ENCODE results near the gene ANKRD33. TPM values are rescaled to one million over a fixed set of nuclear protein-coding genes. Genes with fewer than 3 reads are reported as not detected.

ANKRD33 gene
- total RNA-seq, 6 experiments from 2014 or later: not detected

DNA sequence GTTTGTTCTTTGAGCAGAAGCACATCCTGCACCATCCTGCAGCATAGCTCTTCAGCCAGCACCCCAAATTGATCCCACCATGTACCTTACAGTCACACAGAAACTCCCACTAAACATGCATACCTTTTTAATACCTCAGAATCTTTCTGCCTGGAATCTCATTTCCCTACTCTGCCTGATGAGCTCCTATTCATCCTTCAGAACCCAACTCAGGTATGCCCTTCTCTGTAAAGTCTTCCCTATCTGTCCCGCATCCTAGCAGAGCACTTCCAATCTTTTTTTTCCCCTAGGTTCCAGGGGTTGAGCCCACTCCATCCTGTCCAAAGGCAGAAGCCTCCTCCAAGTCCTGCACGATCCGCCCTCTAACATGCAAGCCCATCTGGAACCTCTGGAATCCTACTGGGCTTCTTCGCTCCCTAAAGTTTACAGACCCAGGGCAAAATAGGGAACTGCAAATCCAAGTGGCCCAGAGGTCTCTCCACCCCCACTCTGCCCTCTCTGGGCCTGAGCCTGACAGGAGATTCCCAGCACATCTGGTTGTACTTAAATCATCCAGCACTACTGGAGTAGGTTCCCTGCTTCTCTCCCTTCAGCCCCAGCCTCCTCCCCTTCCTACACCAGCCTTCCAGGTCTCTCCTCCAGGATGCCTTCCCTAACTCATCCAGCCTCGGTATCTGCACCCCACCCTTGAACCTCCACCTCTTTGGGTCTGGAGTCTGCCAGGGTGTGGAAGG is 35.3 kb upstream of the ANKRD33 start:
- Mint-ChIP-seq H3K9me3 (no peaks in the 10 kb centered on the region), H3K27me3 (ENCODE audit: insufficient read depth) (peaks cover 9% of the 10 kb centered on the region), H3K4me3 (no peak overlapping the region), H3K4me1 (ENCODE audit: low read depth) (peaks cover 11% of the 10 kb centered on the region), H3K36me3 (ENCODE audit: low read depth) (no peaks in the 10 kb centered on the region), H3K27ac (no peak overlapping the region)
- DNase-seq: no peak
- TF ChIP-seq, protein P1, sequence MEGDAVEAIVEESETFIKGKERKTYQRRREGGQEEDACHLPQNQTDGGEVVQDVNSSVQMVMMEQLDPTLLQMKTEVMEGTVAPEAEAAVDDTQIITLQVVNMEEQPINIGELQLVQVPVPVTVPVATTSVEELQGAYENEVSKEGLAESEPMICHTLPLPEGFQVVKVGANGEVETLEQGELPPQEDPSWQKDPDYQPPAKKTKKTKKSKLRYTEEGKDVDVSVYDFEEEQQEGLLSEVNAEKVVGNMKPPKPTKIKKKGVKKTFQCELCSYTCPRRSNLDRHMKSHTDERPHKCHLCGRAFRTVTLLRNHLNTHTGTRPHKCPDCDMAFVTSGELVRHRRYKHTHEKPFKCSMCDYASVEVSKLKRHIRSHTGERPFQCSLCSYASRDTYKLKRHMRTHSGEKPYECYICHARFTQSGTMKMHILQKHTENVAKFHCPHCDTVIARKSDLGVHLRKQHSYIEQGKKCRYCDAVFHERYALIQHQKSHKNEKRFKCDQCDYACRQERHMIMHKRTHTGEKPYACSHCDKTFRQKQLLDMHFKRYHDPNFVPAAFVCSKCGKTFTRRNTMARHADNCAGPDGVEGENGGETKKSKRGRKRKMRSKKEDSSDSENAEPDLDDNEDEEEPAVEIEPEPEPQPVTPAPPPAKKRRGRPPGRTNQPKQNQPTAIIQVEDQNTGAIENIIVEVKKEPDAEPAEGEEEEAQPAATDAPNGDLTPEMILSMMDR (IDR thresholded peaks at IDR 0.05): no peak

DNA sequence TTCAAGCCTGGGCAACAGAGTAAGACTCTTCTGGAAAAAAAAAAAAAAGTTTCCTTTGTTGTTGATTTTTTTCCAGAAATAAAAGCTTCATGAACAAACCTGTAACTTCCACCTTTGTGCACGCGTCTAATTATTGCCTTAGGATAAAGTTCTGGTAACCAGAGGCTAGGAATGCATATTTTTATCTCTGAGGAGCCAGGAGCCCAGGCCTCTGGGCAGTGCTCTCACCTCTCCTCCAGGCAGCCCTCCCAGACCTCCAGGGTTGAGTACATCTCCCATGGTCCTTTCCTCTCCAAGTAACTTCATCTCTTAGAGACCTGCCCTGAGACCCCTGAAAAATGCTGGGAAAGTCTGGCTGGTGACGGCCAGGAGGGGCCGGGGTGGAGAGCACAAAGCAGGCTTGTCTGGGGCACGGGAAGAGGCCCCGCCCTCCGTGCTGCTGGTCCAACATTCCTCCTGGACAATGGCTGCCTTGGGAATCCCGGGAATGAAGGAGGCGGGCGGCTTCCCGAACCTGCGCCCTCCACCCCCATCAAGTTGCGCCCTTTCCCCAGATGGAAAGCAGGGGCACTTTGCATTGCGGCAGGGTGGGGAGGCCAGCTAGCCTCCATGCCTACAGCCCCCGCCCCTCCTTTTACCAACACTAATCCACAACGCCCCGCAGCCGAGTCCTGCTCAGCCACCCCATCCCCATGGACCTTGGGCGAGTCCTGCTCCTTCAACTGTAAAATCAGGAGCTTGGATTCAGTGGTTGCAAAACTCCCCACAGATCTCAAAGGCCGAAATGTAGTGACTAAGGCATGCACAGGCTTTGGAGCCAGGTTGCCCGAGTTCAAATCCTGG is 32.1 kb upstream of the ANKRD33 start:
- H3K27me3 Mint-ChIP-seq (ENCODE audit: insufficient read depth): peaks cover 2% of the 10 kb centered on the region
- no peaks in the 10 kb centered on the region for H3K9me3 Mint-ChIP-seq
- H3K36me3 Mint-ChIP-seq (ENCODE audit: low read depth): no peaks in the 10 kb centered on the region
- DNase-seq: no peak
- TF ChIP-seq, protein P1 (IDR thresholded peaks at IDR 0.05): no peak
- H3K4me3 Mint-ChIP-seq: peak overlapping the region; percentile 76
- peaks cover 11% of the 10 kb centered on the region for H3K4me1 Mint-ChIP-seq (ENCODE audit: low read depth)
- H3K27ac Mint-ChIP-seq: peak overlapping the region; percentile 29; the same call in 1 of the 2 replicates

DNA sequence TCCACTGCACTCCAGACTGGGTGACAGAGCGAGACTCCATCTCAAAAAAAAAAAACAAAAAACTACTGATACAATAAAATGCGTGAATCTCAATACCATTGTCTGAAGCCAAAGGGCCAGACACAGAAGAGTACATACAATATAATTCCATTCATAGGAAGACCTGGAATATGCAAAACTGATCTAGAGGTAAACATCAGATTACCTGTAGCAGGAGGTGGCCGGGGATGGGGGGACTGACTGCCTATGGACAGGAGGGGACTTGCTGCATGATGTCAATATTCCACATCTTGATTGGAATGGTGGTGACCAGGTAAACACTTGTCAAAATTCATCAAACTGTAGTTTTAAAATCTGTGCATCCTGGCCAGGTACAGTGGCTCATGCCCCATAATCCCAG is 26.9 kb upstream of the ANKRD33 start:
- peaks cover 21% of the 10 kb centered on the region for H3K27me3 Mint-ChIP-seq (ENCODE audit: insufficient read depth)
- H3K4me3 Mint-ChIP-seq: no peak overlapping the region
- H3K4me1 Mint-ChIP-seq (ENCODE audit: low read depth): peaks cover 6% of the 10 kb centered on the region
- H3K27ac Mint-ChIP-seq: no peak overlapping the region
- no peak for DNase-seq
- TF ChIP-seq, protein P1 (IDR thresholded peaks at IDR 0.05): no peak
- no peaks in the 10 kb centered on the region for H3K9me3 Mint-ChIP-seq
- no peaks in the 10 kb centered on the region for H3K36me3 Mint-ChIP-seq (ENCODE audit: low read depth)

DNA sequence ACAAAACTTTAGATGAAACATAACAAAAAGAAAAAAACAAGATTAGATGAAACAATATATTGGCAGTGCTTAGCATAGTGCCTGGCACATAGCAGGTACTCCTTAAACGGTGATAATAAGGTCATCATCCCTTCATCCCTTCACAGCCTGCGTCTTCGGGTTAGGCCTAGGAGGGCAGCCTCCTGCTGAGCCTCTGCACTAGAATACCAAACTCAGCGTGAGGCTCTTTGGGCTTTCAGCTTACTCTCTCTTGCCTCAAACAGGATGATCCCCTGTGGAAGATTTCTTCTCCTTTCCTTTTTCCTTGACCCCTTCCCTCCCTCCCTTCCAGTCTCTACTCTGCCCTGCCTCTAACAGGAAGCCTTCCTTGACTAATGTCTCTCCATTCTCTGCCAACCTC is 25.0 kb upstream of the ANKRD33 start:
- Mint-ChIP-seq H3K4me1 (ENCODE audit: low read depth) (no peaks in the 10 kb centered on the region), H3K36me3 (ENCODE audit: low read depth) (no peaks in the 10 kb centered on the region), H3K9me3 (no peaks in the 10 kb centered on the region), H3K4me3 (no peak overlapping the region), H3K27me3 (ENCODE audit: insufficient read depth) (peaks cover 21% of the 10 kb centered on the region), H3K27ac (no peak overlapping the region)
- TF ChIP-seq, protein P1 (IDR thresholded peaks at IDR 0.05): no peak
- DNase-seq: no peak

DNA sequence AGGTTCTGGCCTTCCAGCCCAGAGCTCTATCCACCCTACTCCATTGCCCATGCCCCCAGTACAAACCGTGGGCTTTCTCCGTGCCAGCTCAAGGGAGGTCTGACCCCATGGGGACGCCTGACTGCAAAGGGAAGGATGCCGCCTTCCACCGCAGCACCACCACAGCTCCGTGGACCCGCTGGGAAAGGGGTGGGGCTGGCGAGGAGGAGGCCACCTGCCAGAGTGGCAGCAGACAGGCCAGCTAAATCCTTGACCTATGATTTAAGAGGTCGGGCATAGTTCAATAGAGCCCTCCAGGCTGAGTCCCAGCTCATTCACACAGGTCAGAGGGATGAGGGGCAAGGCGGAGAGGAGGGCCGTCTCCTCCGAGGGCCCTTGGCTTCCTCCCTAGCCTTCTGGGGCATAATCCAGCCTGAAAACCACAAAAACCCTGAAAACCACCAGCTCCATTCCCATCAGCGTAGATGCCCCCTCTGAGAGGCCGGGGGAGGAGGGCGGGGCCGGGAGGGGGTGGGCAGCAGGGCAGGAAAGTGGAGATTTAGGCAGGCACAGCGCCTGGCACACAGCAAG is 24.5 kb upstream of the ANKRD33 start:
- DNase-seq: no peak
- Mint-ChIP-seq H3K27ac (no peak overlapping the region), H3K4me1 (ENCODE audit: low read depth) (peaks cover 3% of the 10 kb centered on the region), H3K9me3 (no peaks in the 10 kb centered on the region), H3K4me3 (no peak overlapping the region), H3K36me3 (ENCODE audit: low read depth) (no peaks in the 10 kb centered on the region), H3K27me3 (ENCODE audit: insufficient read depth) (peaks cover 22% of the 10 kb centered on the region)
- TF ChIP-seq, protein P1 (IDR thresholded peaks at IDR 0.05): no peak

Data from HFFc6 (cell line).